GM12878 (cell line): ENCODE results near the gene FAM186B. TPM values are rescaled to one million over a fixed set of nuclear protein-coding genes. Genes with fewer than 3 reads are reported as not detected.

Source experiments
- ATAC-seq: fragments of 200-7000 bp; cut with Tn5 transposase; 3 replicates; pipeline ENCODE4 v1.9.1; 2020; ENCODE audit warnings: mild to moderate bottlenecking, moderate library complexity
- BruUV-seq: library from RNA; stranded (reverse); fragments of 400-500 nt; replicated peaks from 2 replicates; lab custom pipeline; 2021; lab: Mats Ljungman, UMichigan
- CTCF ChIA-PET: fragments of 300-600 bp; sonication (Branson Sonifier 250); formaldehyde crosslinking; extraction: SDS; loops from one replicate; lab custom pipeline; 2021; ENCODE audit warnings: inconsistent platforms; lab: Yijun Ruan, JAX
- POLR2A ChIA-PET: fragments of 350-600 bp; formaldehyde crosslinking; extraction: SDS; loops from one replicate; lab custom pipeline; 2021; ENCODE audit warnings: inconsistent platforms; lab: Charles Lee
- RAD21 ChIA-PET: fragments of 300-600 bp; sonication (Branson Sonifier 250); formaldehyde crosslinking; loops from one replicate; lab custom pipeline; 2023; ENCODE audit warnings: antibody characterized with exemption; ENCODE audit not compliant: unreplicated experiment; lab: Charles Lee
- SMC1A ChIA-PET: fragments of 300-600 bp; sonication (Branson Sonifier 250); formaldehyde crosslinking; loops from one replicate; lab custom pipeline; 2023; ENCODE audit not compliant: unreplicated experiment, uncharacterized antibody; lab: Charles Lee
- DNase-seq: peaks from one replicate; pipeline ENCODE4 v3.0.0-alpha.2; 2011; ENCODE audit warnings: low read depth, low spot score
- FAIRE-seq: peaks from 3 replicates; lab custom pipeline; 2011; peaks lifted over from hg19 to GRCh38; lab: Jason Lieb, UNC
- H2AFZ ChIP-seq: 2 replicates; pipeline ENCODE4 v1.6.0; 2011; ENCODE audit warnings: low read depth, low read length, control low read depth; ENCODE audit not compliant: control insufficient read depth
- H3K27ac ChIP-seq: 2 replicates; pipeline ENCODE4 v1.5.1; 2011; ENCODE audit warnings: control low read depth; ENCODE audit not compliant: control insufficient read depth, insufficient read depth
- H3K27me3 ChIP-seq, 2 experiments: replicated peaks in 1 of 2; 2 replicates each; pipeline versions ENCODE4 v1.6.0 to v1.6.1; 2011; ENCODE audit warnings: low read length in 1 of 2; ENCODE audit not compliant: control insufficient read depth in 2 of 2, insufficient read depth in 2 of 2
- H3K36me3 ChIP-seq, 2 experiments: 2 replicates each; pipeline ENCODE4 v1.5.1; 2011; ENCODE audit warnings: low read length in 1 of 2; ENCODE audit not compliant: control insufficient read depth in 2 of 2, insufficient read depth in 2 of 2
- H3K4me1 ChIP-seq: 2 replicates; pipeline ENCODE4 v1.6.1; 2011; ENCODE audit warnings: mild to moderate bottlenecking, low read length, moderate library complexity, mixed read lengths; ENCODE audit not compliant: control insufficient read depth, insufficient read depth
- H3K4me2 ChIP-seq: 2 replicates; pipeline ENCODE4 v1.6.0; 2011; ENCODE audit warnings: control low read depth; ENCODE audit not compliant: control insufficient read depth, insufficient read depth
- H3K4me3 ChIP-seq: fragments of 200-600 bp; sonication (generic); 2 replicates; pipeline ENCODE4 v1.5.1; 2016
- H3K79me2 ChIP-seq: 2 replicates; pipeline ENCODE4 v1.6.0; 2011; ENCODE audit warnings: low read length; ENCODE audit not compliant: control insufficient read depth, insufficient read depth
- H3K9ac ChIP-seq: 2 replicates; pipeline ENCODE4 v1.8.0; 2011; ENCODE audit warnings: low read length, control low read depth, mixed read lengths; ENCODE audit not compliant: control insufficient read depth, insufficient read depth
- H3K9me3 ChIP-seq: replicated peaks from 3 replicates; pipeline ENCODE4 v1.5.1; 2011; ENCODE audit warnings: mild to moderate bottlenecking, low read length; ENCODE audit not compliant: control insufficient read depth, insufficient read depth
- H4K20me1 ChIP-seq: 2 replicates; pipeline ENCODE4 v1.6.0; 2011; ENCODE audit not compliant: control insufficient read depth, insufficient read depth
- EED ChIP-seq: sonication (generic); IDR thresholded peaks from 2 replicates; pipeline ENCODE4 v1.6.1; 2016; ENCODE audit warnings: antibody characterized with exemption, low read depth
- MYC ChIP-seq: IDR thresholded peaks from 2 replicates; pipeline ENCODE4 v1.6.1; 2011; ENCODE audit warnings: mild to moderate bottlenecking, low read length, moderate library complexity, inconsistent platforms; ENCODE audit not compliant: insufficient read depth, insufficient replicate concordance, insufficient read length, severe bottlenecking
- POLR2A ChIP-seq: IDR thresholded peaks from 2 replicates; pipeline ENCODE4 v1.6.1; 2011; ENCODE audit warnings: low read depth, mild to moderate bottlenecking, low read length
- RFX5 ChIP-seq: IDR thresholded peaks from 2 replicates; pipeline ENCODE4 v1.6.1; 2011; ENCODE audit warnings: low read depth, low read length, improper control_type of control experiment
- SIN3A ChIP-seq: IDR thresholded peaks from 2 replicates; pipeline ENCODE4 v1.6.1; 2012; ENCODE audit warnings: low read depth, low read length, improper control_type of control experiment
- SREBF2 ChIP-seq: IDR thresholded peaks from 2 replicates; pipeline ENCODE4 v1.6.1; 2012; ENCODE audit warnings: mild to moderate bottlenecking, low read length
- WGBS: methylation state at CpG from one replicate; pipeline ENCODE4 v1.1.6; 2016; ENCODE audit warnings: low lambda C conversion rate; ENCODE audit not compliant: insufficient replicate concordance, insufficient coverage; ENCODE audit errors: missing lambda C conversion rate; 5-methylcytosine and 5-hydroxymethylcytosine counted together
- in situ Hi-C: fragments of 300-500 bp; cut with MboI; formaldehyde crosslinking; loops from 9 replicates; pipeline ENCODE4 v1.14.3; 2018; ENCODE audit warnings: mixed read lengths
- intact Hi-C: fragments of 100-400 bp; cut with micrococcal nuclease; formaldehyde crosslinking; loops from one replicate; pipeline ENCODE4 v1.14.2; 2022; ENCODE audit not compliant: unreplicated experiment
- polyA plus RNA-seq, 11 experiments: library from polyadenylated mRNA; depleted of rRNA in 4 of 11; unstranded in 6 of 11; stranded (reverse) in 5 of 11; fragments of >200 nt; fragmentation: Nextera tagmentation in 4 of 11; fragmentation: Illumina TruSeq in 1 of 11; extraction: Ambion mirVana in 4 of 11; extraction: Trizol in 1 of 11; gene quantifications; 1 replicate in 1 of 11; 2 replicates in 10 of 11; pipeline versions ENCODE4 v1.2.1 to v1.2.3, GENCODE V29; 2011 to 2016; ENCODE audit warnings: inconsistent platforms in 2 of 11, missing spikeins in 2 of 11, low read depth in 1 of 11
- total RNA-seq, 4 experiments: library from RNA; depleted of rRNA in 3 of 4; stranded (reverse); fragments of >200 nt in 3 of 4; fragmentation: Illumina TruSeq in 1 of 4; extraction: Trizol in 1 of 4; gene quantifications; 2 replicates each; pipeline versions ENCODE4 v1.2.1 to v1.2.3, GENCODE V29; 2013 to 2021
- TF ChIP-seq, protein P1 (sequence below): IDR thresholded peaks from 2 replicates; pipeline ENCODE4 v1.6.1; 2012; ENCODE audit warnings: low read depth, low read length, improper control_type of control experiment

Gene FAM186B
- total and polyA plus RNA-seq, 10 of the 15 experiments (the other 5 are each of a cell fraction or from before 2014, with no cell fraction given), result 0.13 to 0.79 (median 0.51) TPM

DNA sequence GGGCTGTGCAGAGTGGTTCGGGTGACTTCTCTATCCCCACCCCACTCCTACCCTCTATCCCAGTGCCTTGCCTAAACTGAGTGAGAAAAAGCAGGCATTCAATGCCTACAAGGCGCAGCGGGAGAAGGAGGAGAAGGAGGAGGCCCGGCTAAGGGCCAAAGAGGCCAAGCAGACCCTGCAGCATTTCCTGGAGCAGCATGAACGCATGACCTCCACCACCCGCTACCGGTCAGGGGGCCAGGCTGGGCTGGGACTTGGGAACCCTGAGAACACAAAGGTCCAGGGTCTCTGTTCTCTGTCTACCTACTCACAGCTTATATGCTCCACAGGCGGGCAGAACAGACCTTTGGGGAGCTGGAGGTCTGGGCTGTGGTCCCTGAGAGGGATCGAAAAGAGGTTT lies 29.6 kb upstream of the FAM186B start (continued):
- TF ChIP-seq, protein P1, sequence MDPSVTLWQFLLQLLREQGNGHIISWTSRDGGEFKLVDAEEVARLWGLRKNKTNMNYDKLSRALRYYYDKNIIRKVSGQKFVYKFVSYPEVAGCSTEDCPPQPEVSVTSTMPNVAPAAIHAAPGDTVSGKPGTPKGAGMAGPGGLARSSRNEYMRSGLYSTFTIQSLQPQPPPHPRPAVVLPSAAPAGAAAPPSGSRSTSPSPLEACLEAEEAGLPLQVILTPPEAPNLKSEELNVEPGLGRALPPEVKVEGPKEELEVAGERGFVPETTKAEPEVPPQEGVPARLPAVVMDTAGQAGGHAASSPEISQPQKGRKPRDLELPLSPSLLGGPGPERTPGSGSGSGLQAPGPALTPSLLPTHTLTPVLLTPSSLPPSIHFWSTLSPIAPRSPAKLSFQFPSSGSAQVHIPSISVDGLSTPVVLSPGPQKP, result no peak
- no peak for TF ChIP-seq RFX5
- TF ChIP-seq SIN3A, result no peak
- no peak for TF ChIP-seq SREBF2
- TF ChIP-seq MYC, result no peak
- TF ChIP-seq, all 136 proteins: peak for 0

DNA sequence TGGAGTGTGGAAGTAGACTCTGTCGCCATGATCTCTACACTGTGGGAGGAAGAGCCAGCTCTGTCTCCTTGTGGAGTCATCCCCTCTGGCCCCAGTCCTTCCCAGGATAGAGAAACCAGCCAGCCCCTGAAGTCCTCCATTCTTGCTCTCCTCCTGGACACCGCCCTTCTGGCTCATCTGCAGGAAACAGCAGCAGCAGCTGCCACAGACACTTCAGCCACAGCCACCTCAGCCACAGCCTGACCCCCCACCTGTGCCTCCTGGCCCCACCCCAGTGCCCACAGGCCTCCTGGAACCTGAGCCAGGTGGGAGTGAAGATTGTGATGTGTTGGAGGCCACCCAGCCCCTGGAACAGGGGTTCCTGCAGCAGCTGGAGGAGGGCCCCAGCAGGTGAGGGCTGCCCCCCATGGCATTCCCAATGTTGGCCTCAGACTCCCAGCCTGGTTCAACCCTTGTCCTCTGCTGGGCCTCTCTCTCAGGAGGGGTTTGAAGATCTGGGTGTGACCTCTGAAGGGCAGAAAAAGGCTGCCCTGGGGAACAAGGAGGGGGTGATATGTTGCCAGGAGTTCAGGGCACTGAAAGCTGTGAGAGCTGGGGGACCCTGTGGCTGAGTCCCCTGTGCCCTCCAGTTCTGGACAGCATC lies 28.4 kb upstream of the FAM186B start:
- H3K79me2 ChIP-seq, result no peaks in the 10 kb centered on the region
- DNase-seq (no peak), FAIRE-seq (no peak), ATAC-seq (no peak)
- ChIA-PET CTCF (interaction anchor here (1.1 to 20.4 kb wide), 6 partner anchors 11 to 108 kb away, joined by 3 to 486 read pairs (median 4); partner anchors contain the start of genes FMNL3, PRPF40B and TMBIM6), SMC1A (interaction anchor here (1.0 to 8.1 kb wide), 3 partner anchors 10 to 76 kb away, joined by 3 to 72 read pairs (median 4); no protein-coding TSS in a partner anchor), POLR2A (no interaction called here), RAD21 (interaction anchor here (1.1 kb wide), 1 partner anchor 9 kb away, joined by 4 read pairs; no protein-coding TSS in a partner anchor)
- no peak overlapping the region for H3K4me3 ChIP-seq
- BruUV-seq, result no TSS peak
- 100% methylated on average over 2 of the region's 2 CpGs for WGBS
- H4K20me1 ChIP-seq, result no peaks in the 10 kb centered on the region
- intact Hi-C loops (loop anchor here (10.0 kb wide), 1 partner anchor 201 kb away; no protein-coding TSS in a partner anchor), in situ Hi-C loops (no loop called here)
- TF ChIP-seq EED (no peak), POLR2A (peak; percentile 39; the same call in 1 of the 2 replicates)
- H3K4me1 ChIP-seq, result peaks cover 3% of the 10 kb centered on the region; the same call in 1 of the 2 replicates
- H3K27ac ChIP-seq, result no peak overlapping the region
- H3K9me3 ChIP-seq, result no peaks in the 10 kb centered on the region
- no peak overlapping the region for H3K9ac ChIP-seq
- no peaks in the 10 kb centered on the region; a peak in 1 of 4 replicates for H3K36me3 ChIP-seq
- H3K27me3 ChIP-seq, result no peaks in the 10 kb centered on the region
- no peak overlapping the region for H3K4me2 ChIP-seq
- no peak overlapping the region for H2AFZ ChIP-seq
